ENCODE results near the gene SGK1.

SGK1 gene

DNA sequence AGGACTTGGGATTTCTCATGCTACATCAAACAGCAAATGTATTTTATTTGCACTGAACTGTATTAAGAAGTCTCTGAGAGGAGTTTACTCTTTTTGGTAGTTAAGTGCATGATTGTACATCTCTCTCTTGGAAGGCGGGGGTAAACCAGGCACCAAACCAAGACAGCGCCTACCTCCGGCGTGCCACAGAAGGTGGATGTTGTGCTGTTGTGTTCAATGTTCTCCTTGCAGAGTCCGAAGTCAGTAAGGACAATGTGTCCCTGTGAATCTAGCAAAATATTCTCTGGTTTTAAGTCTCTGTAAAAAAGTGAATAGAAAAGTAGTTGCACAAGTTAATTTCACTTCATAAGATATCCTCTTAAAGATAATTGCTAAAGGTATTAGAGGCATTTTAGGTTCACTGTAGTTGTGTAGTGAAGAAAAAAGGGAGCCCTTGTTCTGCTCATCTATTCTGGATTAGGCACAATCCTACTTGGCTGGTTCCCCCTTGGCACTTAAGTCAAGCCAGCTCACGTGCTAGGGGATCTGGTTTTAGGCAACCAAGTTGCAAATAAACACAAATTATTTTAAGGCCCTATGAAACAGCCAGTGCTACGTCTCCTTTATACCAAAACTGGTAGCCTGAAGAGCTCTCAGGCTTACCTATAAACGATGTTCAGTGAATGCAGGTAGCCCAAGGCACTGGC lies 145.7 kb downstream of the SGK1 start:
- no peak for DNase-seq (ENCODE audit: low read depth, low spot score)

DNA sequence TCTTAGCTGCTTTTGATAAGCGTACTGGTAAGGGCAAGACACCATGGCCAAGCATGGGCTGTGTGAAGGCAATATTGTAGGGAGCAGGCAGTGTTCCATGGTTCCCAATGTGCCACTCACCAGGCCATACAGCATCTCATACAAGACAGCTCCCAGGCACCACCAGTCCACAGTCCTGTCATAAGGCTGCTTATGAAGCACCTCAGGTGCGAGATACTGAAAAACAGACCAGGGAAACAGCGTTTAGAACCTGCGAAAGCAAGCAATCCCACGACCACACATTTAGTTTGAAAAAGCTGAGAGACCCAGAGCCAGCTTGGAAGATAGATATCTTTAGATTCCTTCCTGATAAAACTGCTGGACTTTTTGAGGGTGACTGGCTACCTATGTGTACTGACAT lies 146.4 kb downstream of the SGK1 start:
- DNase-seq (ENCODE audit: low read depth, low spot score): no peak

DNA sequence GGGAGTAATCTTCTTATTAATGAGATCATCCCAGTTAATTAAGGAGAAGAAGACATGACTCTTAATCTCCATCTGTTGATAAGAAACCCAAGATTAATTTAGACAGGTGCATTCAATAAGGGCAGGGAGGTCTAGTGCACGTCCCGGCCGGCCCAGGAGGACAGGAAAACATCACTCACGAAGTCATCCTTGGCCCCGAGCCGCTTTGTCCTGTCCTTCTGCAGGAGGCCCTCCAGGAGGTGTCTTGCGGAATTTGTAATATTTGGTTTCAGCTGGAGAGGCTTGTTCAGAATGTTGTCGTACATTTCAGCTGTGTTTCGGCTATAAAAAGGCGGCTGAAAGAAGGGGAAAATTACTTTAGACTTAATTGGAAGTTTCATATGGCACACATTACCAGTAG lies 147.1 kb downstream of the SGK1 start:
- no peak for DNase-seq (ENCODE audit: low read depth, low spot score)

DNA sequence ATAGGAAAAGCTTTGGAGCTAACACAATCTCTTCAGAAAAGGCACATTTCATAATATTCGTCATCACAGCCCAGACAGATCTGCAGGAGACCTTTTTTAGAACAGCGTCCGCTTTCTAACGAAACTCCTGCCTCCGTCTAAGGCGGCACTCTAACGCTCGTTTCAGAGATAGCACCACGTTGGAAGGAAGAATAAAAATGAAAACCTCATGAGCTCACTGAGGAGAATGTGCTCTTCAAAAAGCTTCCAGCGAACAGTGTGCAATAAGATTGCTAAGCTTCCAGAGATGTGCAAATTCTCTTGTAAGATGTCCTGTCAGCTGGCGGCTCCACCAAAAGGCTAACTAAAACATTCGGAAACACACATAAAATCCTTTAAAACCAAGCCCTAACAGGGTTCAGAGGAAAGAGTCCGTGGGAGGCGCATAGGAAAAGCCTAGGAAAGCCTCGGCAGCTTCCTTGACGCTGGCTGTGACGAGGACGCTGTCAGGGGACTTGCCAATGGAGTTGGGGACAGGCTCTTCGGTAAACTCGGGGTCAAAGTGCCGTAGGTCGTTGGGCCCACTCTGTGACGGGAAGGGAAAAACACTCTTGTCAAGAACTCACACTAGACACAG lies 147.9 kb downstream of the SGK1 start:
- no peak for DNase-seq (ENCODE audit: low read depth, low spot score)

DNA sequence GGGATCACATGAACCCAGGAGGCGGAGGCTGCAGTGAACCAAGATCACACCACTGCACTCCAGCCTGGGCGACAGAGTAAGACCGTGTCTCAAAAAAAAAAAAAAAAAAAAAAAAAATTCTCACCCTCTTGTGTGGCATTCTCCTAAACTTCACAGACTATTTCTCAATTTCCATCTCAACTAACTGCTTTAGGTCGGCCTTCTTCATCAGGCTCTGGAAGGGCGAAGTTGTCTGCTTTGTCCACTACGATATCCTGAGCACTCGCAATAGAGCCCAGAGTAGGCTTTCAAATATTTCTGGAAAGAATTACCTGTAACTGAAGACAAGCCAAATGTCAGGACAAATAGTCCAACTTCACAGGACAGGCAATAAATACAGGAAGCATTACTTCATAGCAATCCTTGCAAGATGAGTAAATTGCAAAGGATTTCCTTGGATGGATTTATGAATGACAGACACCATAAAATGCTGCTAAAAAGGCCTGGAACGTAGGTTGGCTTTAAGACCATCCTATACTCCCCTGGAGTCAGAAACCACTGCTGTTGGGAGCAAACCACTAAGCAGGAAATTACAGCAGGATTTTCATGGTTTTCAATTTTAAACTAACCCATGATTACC lies 149.2 kb downstream of the SGK1 start:
- no peak for DNase-seq (ENCODE audit: low read depth, low spot score)

DNA sequence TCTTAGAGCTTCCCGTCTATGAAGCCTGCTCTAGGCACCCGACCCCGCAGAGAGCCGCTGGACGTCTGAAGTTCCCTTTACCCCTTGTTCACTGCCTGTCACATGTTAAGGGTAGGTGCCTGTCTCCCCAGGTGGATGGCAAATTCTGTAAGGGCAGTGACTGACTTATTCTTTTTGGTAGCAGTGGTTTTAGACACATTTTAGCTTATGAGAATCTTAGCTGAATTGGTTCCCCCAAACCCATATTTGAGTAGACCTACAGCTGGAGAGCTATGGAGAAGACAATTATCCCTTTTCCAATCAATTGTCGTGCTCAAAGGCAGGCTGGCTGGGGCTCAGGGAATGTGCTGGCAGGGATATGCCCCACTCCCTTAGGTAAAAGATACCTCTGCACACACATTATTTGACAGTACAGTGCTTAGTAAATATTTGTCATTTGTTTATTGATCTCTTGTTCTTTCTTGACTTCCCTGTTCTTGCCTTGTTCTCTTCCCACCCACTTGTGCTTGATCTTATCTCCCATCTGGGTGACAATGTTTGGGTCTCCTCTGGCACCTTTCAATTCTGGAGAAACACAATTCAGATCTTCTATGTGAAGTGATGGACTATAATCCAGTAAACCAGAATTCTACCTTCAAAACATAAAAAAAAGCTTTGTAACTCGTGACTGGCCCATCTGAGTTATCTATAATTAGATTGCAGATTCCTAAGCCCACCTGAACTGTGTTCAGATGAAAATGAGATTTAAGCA lies 151.2 kb downstream of the SGK1 start:
- no peak for DNase-seq (ENCODE audit: low read depth, low spot score)

DNA sequence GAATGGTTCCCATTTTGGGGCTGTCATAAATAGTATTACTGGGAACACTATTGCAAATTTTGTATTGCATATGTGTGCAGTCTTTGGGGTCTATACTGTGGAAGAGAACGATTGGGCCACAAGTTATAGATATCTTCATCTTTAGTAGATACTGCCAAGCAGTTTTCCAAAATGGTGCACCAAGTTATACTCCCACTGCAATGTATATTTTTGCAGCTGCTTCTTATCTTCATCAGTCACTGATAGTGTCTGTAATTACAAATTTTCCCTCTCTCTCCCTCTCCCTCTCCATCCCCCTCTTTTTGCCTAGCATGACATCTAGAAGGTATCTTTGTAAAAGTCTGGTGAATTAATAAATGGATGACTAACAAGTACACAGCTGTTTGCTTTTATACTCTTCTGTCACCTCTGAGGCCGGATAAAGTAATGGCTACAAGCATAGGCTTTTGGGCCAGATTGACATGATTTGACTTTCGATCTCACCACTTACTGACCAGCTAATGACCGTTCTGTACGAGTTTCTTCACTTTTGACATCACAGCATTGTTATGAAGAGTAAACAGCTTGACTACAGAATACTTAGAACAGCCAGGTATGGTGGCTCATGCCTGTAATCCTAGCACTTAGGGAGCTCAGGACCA lies 152.2 kb downstream of the SGK1 start:
- no peak for DNase-seq (ENCODE audit: low read depth, low spot score)

DNA sequence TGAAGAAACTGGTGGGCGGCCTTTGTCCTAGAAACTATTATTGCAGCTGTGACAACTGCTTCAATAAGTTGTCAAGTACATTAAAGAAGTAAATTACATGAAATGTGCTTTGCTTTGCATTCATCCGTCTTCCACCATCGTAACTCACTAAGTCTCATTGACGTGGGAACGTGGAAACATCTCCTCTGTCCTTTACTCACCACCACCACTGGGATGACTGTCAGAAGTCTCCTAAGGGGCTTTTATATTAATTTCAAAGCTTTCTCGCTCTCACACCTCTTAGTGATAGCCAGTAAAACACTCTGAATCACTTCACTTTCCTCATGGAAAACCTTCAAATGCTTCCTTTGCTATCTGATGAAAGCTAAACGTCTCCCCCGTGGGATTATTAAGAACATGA lies 153.6 kb downstream of the SGK1 start:
- no peak for DNase-seq (ENCODE audit: low read depth, low spot score)

DNA sequence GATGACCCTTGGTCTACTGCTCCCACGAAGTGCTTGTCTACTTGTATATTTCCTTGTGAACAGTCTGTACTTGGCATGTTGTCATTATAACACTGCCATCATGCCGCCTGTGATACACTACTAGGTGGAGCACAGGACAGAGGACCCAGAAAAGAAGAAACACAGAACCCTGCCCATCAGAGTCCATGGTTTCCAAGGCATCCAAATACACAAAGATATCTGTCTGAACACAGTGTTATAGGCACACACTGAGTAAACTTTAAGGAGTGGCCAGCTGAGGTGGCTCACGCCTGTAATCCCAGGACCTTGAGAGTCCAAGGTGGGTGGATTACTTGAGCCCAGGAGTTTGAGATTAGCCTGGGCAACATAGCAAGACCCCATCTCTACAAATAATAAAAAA lies 155.0 kb downstream of the SGK1 start:
- no peak for DNase-seq (ENCODE audit: low read depth, low spot score)

DNA sequence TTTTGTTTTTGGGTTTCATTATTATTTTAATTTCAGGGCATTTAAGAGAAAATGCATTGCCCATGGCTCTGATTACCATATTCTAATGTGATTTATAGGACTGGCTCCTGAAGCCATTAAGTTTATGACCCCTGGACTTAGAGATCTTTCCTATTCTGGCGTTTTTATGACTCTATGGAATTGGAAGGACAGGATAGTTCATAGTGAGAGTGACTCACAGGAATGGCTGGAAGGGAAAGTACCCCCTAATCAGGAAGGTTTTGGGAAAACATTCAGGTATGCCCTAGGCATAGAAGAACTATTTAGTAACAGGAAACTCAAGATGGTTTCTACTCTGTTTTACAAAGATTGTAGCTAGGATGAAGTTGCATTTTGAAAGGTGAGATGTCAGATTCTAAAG lies 156.9 kb downstream of the SGK1 start:
- DNase-seq (ENCODE audit: low read depth, low spot score): no peak

DNA sequence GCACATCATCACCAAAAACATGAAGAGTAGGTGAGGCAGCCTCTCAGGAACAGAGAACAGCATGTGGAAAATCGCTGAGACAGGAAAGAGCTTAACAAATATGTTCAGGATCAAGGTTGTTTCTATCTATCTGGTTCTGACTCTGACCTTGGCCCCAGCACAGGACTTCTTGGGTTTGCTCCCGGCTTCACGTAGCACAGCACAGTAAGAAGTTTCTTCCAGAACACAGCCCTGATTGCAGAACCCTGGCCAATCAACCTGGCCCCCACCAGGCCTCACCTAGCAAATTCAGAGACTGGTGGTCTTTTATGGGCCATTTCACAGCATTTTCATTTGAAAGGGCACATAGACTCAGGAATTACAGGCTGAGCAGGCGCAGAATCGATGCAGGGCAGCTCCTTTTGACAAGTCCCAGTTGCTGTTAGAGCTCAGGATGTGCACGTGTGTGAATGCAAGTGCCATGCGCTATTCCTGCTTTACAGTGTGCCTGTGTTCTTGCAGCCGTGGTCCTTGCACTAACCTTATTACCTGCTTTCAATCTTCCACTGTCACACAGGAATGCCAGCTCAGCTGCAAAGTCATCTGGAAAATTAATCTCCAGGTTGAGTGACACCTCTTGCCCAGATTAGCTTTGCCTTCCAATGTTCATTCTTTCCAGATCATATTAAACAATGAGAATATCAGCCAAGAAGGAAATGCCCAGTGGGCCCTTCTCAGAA lies 165.0 kb downstream of the SGK1 start:
- no peak for DNase-seq (ENCODE audit: low read depth, low spot score)

DNA sequence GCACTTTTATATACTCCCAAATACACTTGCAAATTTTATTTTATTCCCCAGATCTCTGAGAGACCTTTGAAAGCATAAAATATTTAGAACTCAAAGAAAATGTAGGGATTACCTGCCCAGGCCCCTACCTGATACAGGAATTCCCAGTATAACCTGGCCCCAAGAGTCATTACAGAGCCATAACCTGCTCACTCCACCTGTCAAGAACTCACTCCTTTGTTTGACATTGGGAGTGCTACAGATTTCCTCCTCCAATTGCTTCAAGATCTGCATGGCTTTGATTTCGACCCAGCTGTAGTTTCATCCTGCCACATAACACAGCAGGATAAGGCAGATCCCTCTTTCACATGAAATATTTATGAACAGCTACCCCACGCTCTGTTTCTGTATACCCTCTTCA lies 169.3 kb downstream of the SGK1 start:
- no peak for DNase-seq (ENCODE audit: low read depth, low spot score)

DNA sequence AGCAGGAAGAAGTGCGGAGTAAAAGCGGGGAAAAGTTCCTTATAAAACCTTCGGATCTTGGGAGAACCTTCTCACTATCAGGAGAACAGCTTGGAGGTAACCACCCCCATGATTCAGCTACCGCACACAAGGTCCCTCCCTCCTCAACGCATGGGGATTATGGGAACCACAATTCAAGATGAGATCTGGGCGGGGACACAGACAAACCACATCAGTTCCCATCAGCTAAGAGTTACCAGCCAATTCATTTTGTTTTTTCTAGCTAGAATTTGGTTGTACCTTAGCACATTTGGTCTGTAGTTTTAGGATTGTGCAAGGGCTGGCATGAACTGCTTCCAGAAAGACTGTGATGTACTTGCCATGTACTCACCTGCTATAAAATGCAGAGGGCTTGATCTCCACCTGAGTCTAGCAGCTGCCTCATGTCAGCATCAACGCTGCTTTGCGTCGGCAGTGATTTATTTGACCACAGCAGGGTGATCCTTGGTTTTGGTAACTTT lies 170.8 kb downstream of the SGK1 start:
- no peak for DNase-seq (ENCODE audit: low read depth, low spot score)

DNA sequence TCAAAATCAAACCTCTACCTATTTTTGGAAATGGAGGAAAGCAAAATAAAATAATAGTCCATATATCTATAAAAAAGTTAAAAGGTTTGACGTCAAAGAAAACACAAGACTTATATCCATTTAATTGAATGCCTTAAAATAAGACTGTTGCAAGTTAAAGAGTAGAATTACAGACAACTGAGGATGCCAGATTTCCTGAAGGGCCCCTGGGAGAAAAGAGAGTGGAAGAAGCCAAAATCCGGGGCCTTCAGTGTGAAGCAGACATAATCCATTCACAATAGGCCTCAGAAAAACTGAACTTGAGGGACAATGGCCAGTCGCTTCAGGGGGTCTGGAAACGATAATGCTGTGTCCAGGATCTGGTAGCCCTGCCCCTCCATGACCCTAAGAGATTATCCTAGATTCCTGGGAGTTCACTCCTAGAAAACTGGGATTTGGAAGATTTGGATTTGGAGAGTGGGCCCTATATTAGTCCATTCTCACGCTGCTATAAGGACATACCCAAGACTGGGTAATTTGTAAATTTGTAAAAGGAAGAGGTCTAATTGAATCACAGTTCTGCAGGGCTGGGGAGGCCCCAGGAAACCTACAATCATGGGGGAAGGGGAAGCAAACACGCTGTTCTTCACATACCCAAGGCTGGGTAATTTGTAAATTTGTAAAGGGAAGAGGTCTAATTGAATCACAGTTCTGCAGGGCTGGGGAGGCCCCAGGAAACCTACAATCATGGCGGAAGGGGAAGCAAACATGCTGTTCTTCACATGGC lies 171.5 kb downstream of the SGK1 start:
- no peak for DNase-seq (ENCODE audit: low read depth, low spot score)

DNA sequence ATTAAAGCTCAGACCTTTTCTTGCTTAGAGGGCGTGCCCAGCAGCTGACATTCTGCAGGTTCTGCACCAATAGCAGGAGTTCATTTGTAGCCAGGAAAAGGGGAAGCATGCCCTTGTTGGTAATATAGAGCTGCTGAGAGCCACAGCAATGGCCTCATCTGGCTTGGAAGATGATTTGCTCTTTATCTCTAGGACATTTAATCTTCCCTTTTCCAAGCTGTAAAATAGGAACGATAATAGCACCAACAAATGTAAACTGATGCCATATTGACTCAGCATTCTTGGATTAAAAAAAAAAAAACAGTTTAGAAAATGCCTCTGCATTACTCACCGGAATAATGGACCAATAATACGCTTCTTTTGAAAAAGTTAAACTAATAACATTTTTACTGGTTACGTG lies 172.1 kb downstream of the SGK1 start:
- DNase-seq (ENCODE audit: low read depth, low spot score): no peak

DNA sequence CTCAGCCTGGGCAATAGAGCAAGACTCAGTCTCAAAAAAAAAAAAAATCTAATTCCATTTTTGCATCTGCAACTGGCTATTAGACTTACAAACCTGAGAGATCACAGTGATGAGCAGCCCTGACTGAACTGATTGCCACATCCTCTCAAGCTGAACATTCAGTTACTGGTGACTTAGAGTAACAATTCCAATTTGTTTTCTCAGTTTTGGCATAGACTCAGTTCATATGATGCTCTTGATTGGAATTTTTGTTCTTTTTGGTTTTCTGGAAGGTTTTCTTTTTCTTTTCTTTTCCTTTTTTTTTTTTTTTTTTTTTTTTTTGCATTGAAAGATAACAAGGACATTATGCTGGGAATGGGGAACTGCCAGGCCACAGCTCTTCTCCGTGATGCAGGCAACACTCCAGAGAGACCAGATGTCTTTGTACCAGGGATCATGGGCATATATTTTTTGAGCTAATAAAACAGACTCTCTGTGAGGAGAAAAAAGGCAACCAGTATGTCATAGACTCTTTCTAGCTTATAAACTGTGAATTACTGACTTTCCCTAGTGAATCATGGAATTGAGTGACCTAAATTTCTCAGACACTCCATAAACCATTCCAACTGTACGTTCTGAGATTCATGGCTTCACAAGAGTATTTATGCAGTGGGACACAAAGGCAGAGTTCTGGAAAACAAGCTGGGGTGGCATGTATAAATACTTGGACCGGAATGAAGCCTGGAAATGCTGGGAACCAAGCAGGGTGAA lies 179.5 kb downstream of the SGK1 start:
- no peak for DNase-seq (ENCODE audit: low read depth, low spot score)

DNA sequence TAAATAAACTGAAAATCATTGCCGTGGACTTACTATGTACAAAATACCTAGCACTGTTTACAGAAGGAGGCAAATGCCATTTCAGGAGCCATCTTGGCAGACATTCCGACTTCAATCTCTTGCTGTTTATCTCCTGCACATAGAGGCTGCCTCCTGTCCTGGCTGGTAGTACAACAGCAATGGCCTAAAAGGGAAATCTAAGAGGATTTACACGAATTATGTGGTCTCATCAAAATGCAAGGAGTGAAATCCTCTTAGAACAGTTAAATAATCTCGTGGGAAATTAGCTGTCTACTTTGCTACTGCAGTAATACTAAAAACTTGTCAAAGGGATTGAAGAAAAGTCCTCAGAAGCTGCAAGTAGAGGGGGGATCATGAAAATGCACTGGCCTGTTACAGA lies 183.3 kb downstream of the SGK1 start:
- no peak for DNase-seq (ENCODE audit: low read depth, low spot score)

DNA sequence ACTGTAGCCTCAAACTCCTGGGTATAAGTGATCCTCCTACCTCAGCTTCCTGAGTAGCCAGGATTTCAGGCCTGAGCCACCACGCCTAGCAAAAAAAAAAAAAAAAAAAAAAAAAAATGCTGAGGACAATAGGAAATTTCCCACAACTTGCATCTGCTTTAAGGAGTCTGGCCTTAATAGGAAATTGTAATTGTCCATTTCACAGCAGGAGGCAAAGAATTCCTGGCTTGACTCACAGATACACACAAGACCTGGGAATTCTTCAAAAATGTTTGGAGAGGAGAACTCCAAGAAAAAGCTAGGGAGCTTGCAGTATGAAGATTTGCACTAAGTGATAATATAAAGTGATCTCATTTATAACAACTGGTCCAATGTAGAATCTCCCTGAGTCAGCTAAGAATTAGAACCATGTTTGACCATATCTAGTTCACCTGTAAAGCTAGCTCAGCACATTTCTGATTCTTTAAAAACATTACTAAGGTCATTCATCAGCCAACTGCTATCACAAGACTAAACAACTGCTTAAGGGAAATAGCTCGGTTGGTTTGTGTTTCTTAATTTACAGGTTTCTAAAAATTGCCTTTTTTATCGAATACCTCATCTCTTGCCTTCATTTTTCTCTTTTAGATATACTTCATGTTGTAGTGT lies 185.3 kb downstream of the SGK1 start:
- DNase-seq (ENCODE audit: low read depth, low spot score): no peak

DNA sequence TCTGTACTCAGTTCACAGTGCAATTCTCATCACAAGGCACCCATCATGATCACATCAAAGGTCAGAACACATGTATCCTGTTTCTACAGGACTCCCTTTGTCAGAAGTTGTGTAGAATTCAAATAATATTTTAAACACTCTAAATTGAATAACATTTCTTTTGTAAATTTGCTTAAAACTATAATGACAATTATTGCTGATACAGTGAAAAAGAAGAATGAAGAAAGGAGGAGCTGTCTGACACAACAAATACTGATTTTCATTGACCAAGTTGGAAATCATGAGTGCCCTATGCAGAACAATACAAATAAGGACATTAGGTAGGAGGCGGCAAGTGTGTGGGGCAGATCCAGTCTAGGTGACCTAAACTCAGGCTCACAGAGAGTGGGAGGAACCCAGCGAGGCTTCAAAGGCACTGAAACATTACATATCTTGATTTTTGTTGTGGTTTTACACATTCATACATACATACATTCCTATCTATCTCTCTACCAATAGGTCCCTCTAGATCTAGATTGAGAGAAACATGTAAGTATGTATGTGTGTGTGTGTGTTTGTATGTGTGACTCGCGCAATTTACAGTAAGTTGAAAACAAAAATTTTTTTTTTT lies 186.3 kb downstream of the SGK1 start:
- no peak for DNase-seq (ENCODE audit: low read depth, low spot score)

All from activated CD4-positive, CD25-positive, alpha-beta regulatory T cell treated with anti-CD3 and anti-CD28 coated beads, Interleukin-2, amount 50 U/mL, for 16 hours (primary cell).